Measurements from ENCODE around the gene ANKRD17.

The ANKRD17 gene

GRCh38 chr4:73178389-73178788 lies 80.2 kb downstream of the ANKRD17 start:
- Histone ChIP-seq H3K4me1 (ENCODE audit: control insufficient read depth, insufficient read depth, low read length, poor library complexity, severe bottlenecking) (no peaks in the 10 kb centered on the region), H3K4me3 (ENCODE audit: insufficient read depth, low read depth, low read length, poor library complexity, severe bottlenecking) (no peak overlapping the region), H3K27me3 (replicated peaks; ENCODE audit: control insufficient read depth, insufficient read depth, low read length, poor library complexity, severe bottlenecking) (no peaks in the 10 kb centered on the region), H3K36me3 (ENCODE audit: control insufficient read depth, insufficient read depth, low read length) (peaks cover 17% of the 10 kb centered on the region), H3K27ac (ENCODE audit: insufficient read depth, low read length, poor library complexity, severe bottlenecking) (no peak overlapping the region), H3K9me3 (ENCODE audit: control insufficient read depth, low read length) (no peaks in the 10 kb centered on the region)
- no peak for DNase-seq

- H3K4me3 ChIP-seq (ENCODE audit: insufficient read depth, low read depth, low read length, poor library complexity, severe bottlenecking): no peak overlapping the region
- no peaks in the 10 kb centered on the region for H3K9me3 ChIP-seq (ENCODE audit: control insufficient read depth, low read length)
- DNase-seq: no peak
- H3K4me1 ChIP-seq (ENCODE audit: control insufficient read depth, insufficient read depth, low read length, poor library complexity, severe bottlenecking): no peaks in the 10 kb centered on the region
- no peak overlapping the region for H3K27ac ChIP-seq (ENCODE audit: insufficient read depth, low read length, poor library complexity, severe bottlenecking)
- no peaks in the 10 kb centered on the region for H3K27me3 ChIP-seq (replicated peaks; ENCODE audit: control insufficient read depth, insufficient read depth, low read length, poor library complexity, severe bottlenecking)
- peaks cover 67% of the 10 kb centered on the region for H3K36me3 ChIP-seq (ENCODE audit: control insufficient read depth, insufficient read depth, low read length)
These were observed 86.4 kb downstream of the ANKRD17 start for GRCh38 chr4:73172161-73172560.

- Histone ChIP-seq H3K9me3 (ENCODE audit: control insufficient read depth, low read length) (no peaks in the 10 kb centered on the region), H3K27ac (ENCODE audit: insufficient read depth, low read length, poor library complexity, severe bottlenecking) (no peak overlapping the region)
- no peak for DNase-seq
These were observed 87.9 kb downstream of the ANKRD17 start for GRCh38 chr4:73170518-73171198.

GRCh38 chr4:73166212-73166611 lies 92.4 kb downstream of the ANKRD17 start:
- Histone ChIP-seq H3K27me3 (replicated peaks; ENCODE audit: control insufficient read depth, insufficient read depth, low read length, poor library complexity, severe bottlenecking) (no peaks in the 10 kb centered on the region), H3K4me3 (ENCODE audit: insufficient read depth, low read depth, low read length, poor library complexity, severe bottlenecking) (no peak overlapping the region), H3K4me1 (ENCODE audit: control insufficient read depth, insufficient read depth, low read length, poor library complexity, severe bottlenecking) (no peaks in the 10 kb centered on the region), H3K36me3 (ENCODE audit: control insufficient read depth, insufficient read depth, low read length) (peaks cover 52% of the 10 kb centered on the region), H3K27ac (ENCODE audit: insufficient read depth, low read length, poor library complexity, severe bottlenecking) (no peak overlapping the region), H3K9me3 (ENCODE audit: control insufficient read depth, low read length) (no peaks in the 10 kb centered on the region)
- DNase-seq: no peak

More at GRCh38 chr4:73170518-73171198, 87.9 kb downstream of the ANKRD17 start:
- Histone ChIP-seq H3K36me3 (ENCODE audit: control insufficient read depth, insufficient read depth, low read length) (peaks cover 63% of the 10 kb centered on the region), H3K4me1 (ENCODE audit: control insufficient read depth, insufficient read depth, low read length, poor library complexity, severe bottlenecking) (no peaks in the 10 kb centered on the region), H3K4me3 (ENCODE audit: insufficient read depth, low read depth, low read length, poor library complexity, severe bottlenecking) (no peak overlapping the region), H3K27me3 (replicated peaks; ENCODE audit: control insufficient read depth, insufficient read depth, low read length, poor library complexity, severe bottlenecking) (no peaks in the 10 kb centered on the region)

GRCh38 chr4:73161527-73162185 lies 96.9 kb downstream of the ANKRD17 start:
- Histone ChIP-seq H3K36me3 (ENCODE audit: control insufficient read depth, insufficient read depth, low read length) (peaks cover 32% of the 10 kb centered on the region), H3K9me3 (ENCODE audit: control insufficient read depth, low read length) (no peaks in the 10 kb centered on the region), H3K4me3 (ENCODE audit: insufficient read depth, low read depth, low read length, poor library complexity, severe bottlenecking) (no peak overlapping the region), H3K27me3 (replicated peaks; ENCODE audit: control insufficient read depth, insufficient read depth, low read length, poor library complexity, severe bottlenecking) (no peaks in the 10 kb centered on the region), H3K27ac (ENCODE audit: insufficient read depth, low read length, poor library complexity, severe bottlenecking) (no peak overlapping the region), H3K4me1 (ENCODE audit: control insufficient read depth, insufficient read depth, low read length, poor library complexity, severe bottlenecking) (no peaks in the 10 kb centered on the region)
- no peak for DNase-seq

GRCh38 chr4:73156394-73156793 lies 102.2 kb downstream of the ANKRD17 start:
- Histone ChIP-seq H3K27ac (ENCODE audit: insufficient read depth, low read length, poor library complexity, severe bottlenecking) (no peak overlapping the region), H3K9me3 (ENCODE audit: control insufficient read depth, low read length) (no peaks in the 10 kb centered on the region), H3K36me3 (ENCODE audit: control insufficient read depth, insufficient read depth, low read length) (peaks cover 25% of the 10 kb centered on the region), H3K4me1 (ENCODE audit: control insufficient read depth, insufficient read depth, low read length, poor library complexity, severe bottlenecking) (no peaks in the 10 kb centered on the region), H3K27me3 (replicated peaks; ENCODE audit: control insufficient read depth, insufficient read depth, low read length, poor library complexity, severe bottlenecking) (no peaks in the 10 kb centered on the region), H3K4me3 (ENCODE audit: insufficient read depth, low read depth, low read length, poor library complexity, severe bottlenecking) (no peak overlapping the region)
- DNase-seq: no peak

- H3K36me3 ChIP-seq (ENCODE audit: control insufficient read depth, insufficient read depth, low read length): peaks cover 40% of the 10 kb centered on the region
- H3K27me3 ChIP-seq (replicated peaks; ENCODE audit: control insufficient read depth, insufficient read depth, low read length, poor library complexity, severe bottlenecking): no peaks in the 10 kb centered on the region
- no peak overlapping the region for H3K4me3 ChIP-seq (ENCODE audit: insufficient read depth, low read depth, low read length, poor library complexity, severe bottlenecking)
- no peak for DNase-seq
- no peak overlapping the region for H3K27ac ChIP-seq (ENCODE audit: insufficient read depth, low read length, poor library complexity, severe bottlenecking)
- H3K4me1 ChIP-seq (ENCODE audit: control insufficient read depth, insufficient read depth, low read length, poor library complexity, severe bottlenecking): no peaks in the 10 kb centered on the region
- no peaks in the 10 kb centered on the region for H3K9me3 ChIP-seq (ENCODE audit: control insufficient read depth, low read length)
These were observed 105.7 kb downstream of the ANKRD17 start for GRCh38 chr4:73152893-73153292.

- Histone ChIP-seq H3K4me1 (ENCODE audit: control insufficient read depth, insufficient read depth, low read length, poor library complexity, severe bottlenecking) (no peaks in the 10 kb centered on the region), H3K4me3 (ENCODE audit: insufficient read depth, low read depth, low read length, poor library complexity, severe bottlenecking) (no peak overlapping the region), H3K9me3 (ENCODE audit: control insufficient read depth, low read length) (no peaks in the 10 kb centered on the region), H3K36me3 (ENCODE audit: control insufficient read depth, insufficient read depth, low read length) (peaks cover 61% of the 10 kb centered on the region), H3K27me3 (replicated peaks; ENCODE audit: control insufficient read depth, insufficient read depth, low read length, poor library complexity, severe bottlenecking) (no peaks in the 10 kb centered on the region), H3K27ac (ENCODE audit: insufficient read depth, low read length, poor library complexity, severe bottlenecking) (no peak overlapping the region)
- DNase-seq: no peak
These were observed 115.5 kb downstream of the ANKRD17 start for GRCh38 chr4:73142995-73143547.

- Histone ChIP-seq H3K27ac (ENCODE audit: insufficient read depth, low read length, poor library complexity, severe bottlenecking) (no peak overlapping the region), H3K27me3 (replicated peaks; ENCODE audit: control insufficient read depth, insufficient read depth, low read length, poor library complexity, severe bottlenecking) (no peaks in the 10 kb centered on the region), H3K9me3 (ENCODE audit: control insufficient read depth, low read length) (no peaks in the 10 kb centered on the region), H3K4me3 (ENCODE audit: insufficient read depth, low read depth, low read length, poor library complexity, severe bottlenecking) (no peak overlapping the region), H3K4me1 (ENCODE audit: control insufficient read depth, insufficient read depth, low read length, poor library complexity, severe bottlenecking) (no peaks in the 10 kb centered on the region), H3K36me3 (ENCODE audit: control insufficient read depth, insufficient read depth, low read length) (peaks cover 50% of the 10 kb centered on the region)
- DNase-seq: no peak
These were observed 118.6 kb downstream of the ANKRD17 start for GRCh38 chr4:73139991-73140390.

GRCh38 chr4:73139245-73139644 lies 119.4 kb downstream of the ANKRD17 start:
- H3K27ac ChIP-seq (ENCODE audit: insufficient read depth, low read length, poor library complexity, severe bottlenecking): no peak overlapping the region
- no peak for DNase-seq
- H3K36me3 ChIP-seq (ENCODE audit: control insufficient read depth, insufficient read depth, low read length): peaks cover 51% of the 10 kb centered on the region
- no peak overlapping the region for H3K4me3 ChIP-seq (ENCODE audit: insufficient read depth, low read depth, low read length, poor library complexity, severe bottlenecking)
- no peaks in the 10 kb centered on the region for H3K4me1 ChIP-seq (ENCODE audit: control insufficient read depth, insufficient read depth, low read length, poor library complexity, severe bottlenecking)
- no peaks in the 10 kb centered on the region for H3K9me3 ChIP-seq (ENCODE audit: control insufficient read depth, low read length)
- no peaks in the 10 kb centered on the region for H3K27me3 ChIP-seq (replicated peaks; ENCODE audit: control insufficient read depth, insufficient read depth, low read length, poor library complexity, severe bottlenecking)

Data from effector memory CD4-positive, alpha-beta T cell (primary cell).